HCT116 (cell line): ENCODE measurements around the gene PSME1. TPM values are rescaled to one million over a fixed set of nuclear protein-coding genes. Genes with fewer than 3 reads are reported as not detected.

Experiments
- ATAC-seq: fragments of 200-7000 bp; cut with Tn5 transposase; 2 replicates; pipeline ENCODE4 v1.9.1; 2020; ENCODE audit warnings: mild to moderate bottlenecking, moderate library complexity
- BruUV-seq: library from RNA; stranded (reverse); fragments of 400-500 nt; replicated peaks from 2 replicates; lab custom pipeline; 2021; lab: Mats Ljungman, UMichigan
- CTCF ChIA-PET: fragments of 300-600 bp; sonication (Branson Sonifier 250); formaldehyde crosslinking; loops from one replicate; lab custom pipeline; 2021; ENCODE audit warnings: antibody characterized with exemption; lab: Charles Lee
- POLR2A ChIA-PET: fragments of 300-600, 350-600 bp; sonication (Branson Sonifier 250); formaldehyde crosslinking; loops from one replicate; lab custom pipeline; 2021; ENCODE audit warnings: antibody characterized with exemption; lab: Charles Lee
- RAD21 ChIA-PET, 2 experiments: fragments of 300-600 bp; sonication (Branson Sonifier 250); formaldehyde crosslinking; loops; one replicate each; lab custom pipeline; 2023; ENCODE audit warnings: low total read pairs in 2 of 2; ENCODE audit not compliant: uncharacterized antibody in 2 of 2, unreplicated experiment in 2 of 2, low non-redundant PET in 1 of 2; lab: Charles Lee
- DNase-seq: peaks from one replicate; pipeline ENCODE4 v3.0.0-alpha.2; 2010; ENCODE audit warnings: low read depth, low spot score
- H2AFZ ChIP-seq: fragments of 200-600 bp; shearing (Covaris generic), sonication (generic); 2 replicates; pipeline ENCODE4 v1.6.1; 2017; ENCODE audit warnings: low read depth, mixed run types, mixed read lengths, antibody characterized with exemption, low read length; ENCODE audit not compliant: poor library complexity, severe bottlenecking
- H3K27ac ChIP-seq: 2 replicates; pipeline ENCODE4 v1.5.1; 2012; ENCODE audit warnings: low read depth, low read length
- H3K27me3 ChIP-seq: fragments of 200-600 bp; sonication (generic); 2 replicates; pipeline ENCODE4 v1.6.1; 2016; ENCODE audit warnings: mixed run types, low read length, mixed read lengths; ENCODE audit not compliant: insufficient read depth
- H3K36me3 ChIP-seq, 2 experiments: fragments of 200-500 bp in 1 of 2; fragments of 200-600 bp in 1 of 2; sonication (Bioruptor generic) in 1 of 2; sonication (generic) in 1 of 2; 2 replicates each; pipeline versions ENCODE4 v1.5.1 to v1.6.1; 2014 to 2016; ENCODE audit warnings: low read length in 2 of 2, inconsistent platforms in 1 of 2, mixed read lengths in 1 of 2, mixed run types in 1 of 2; ENCODE audit not compliant: insufficient read depth in 2 of 2, control insufficient read depth in 1 of 2
- H3K4me1 ChIP-seq, 2 experiments: fragments of 200-600 bp in 1 of 2; sonication (generic) in 1 of 2; 2 replicates each; pipeline versions ENCODE4 v1.5.1 to v1.6.1; 2012 to 2017; ENCODE audit warnings: low read length in 2 of 2, inconsistent platforms in 1 of 2, mild to moderate bottlenecking in 1 of 2, mixed read lengths in 1 of 2, mixed run types in 1 of 2, moderate library complexity in 1 of 2; ENCODE audit not compliant: insufficient read depth in 2 of 2, control insufficient read depth in 1 of 2
- H3K4me2 ChIP-seq: fragments of 200-600 bp; sonication (generic); 2 replicates; pipeline ENCODE4 v1.6.1; 2017; ENCODE audit warnings: mixed run types, low read length, mixed read lengths
- H3K4me3 ChIP-seq, 2 experiments: fragments of 200-600 bp in 1 of 2; sonication (generic) in 1 of 2; replicated peaks in 1 of 2; 2 replicates each; pipeline ENCODE4 v1.5.1; 2011 to 2016; ENCODE audit warnings: low read length in 2 of 2, control low read depth in 1 of 2, low read depth in 1 of 2, mild to moderate bottlenecking in 1 of 2, mixed read lengths in 1 of 2, mixed run types in 1 of 2
- H3K79me2 ChIP-seq: fragments of 200-600 bp; sonication (generic); 2 replicates; pipeline ENCODE4 v1.6.1; 2017; ENCODE audit warnings: mild to moderate bottlenecking, mixed run types, low read length, moderate library complexity, mixed read lengths; ENCODE audit not compliant: insufficient read depth
- H3K9ac ChIP-seq: fragments of 200-600 bp; sonication (generic); 2 replicates; pipeline ENCODE4 v1.6.1; 2016; ENCODE audit warnings: low read length, mixed read lengths
- H3K9me2 ChIP-seq: fragments of 200-600 bp; sonication (generic), shearing (Covaris generic); 2 replicates; pipeline ENCODE4 v1.6.1; 2017; ENCODE audit warnings: mixed run types, mild to moderate bottlenecking, moderate library complexity; ENCODE audit not compliant: insufficient read depth
- H3K9me3 ChIP-seq, 2 experiments: fragments of 200-500 bp in 1 of 2; fragments of 200-600 bp in 1 of 2; sonication (Bioruptor generic) in 1 of 2; sonication (generic) in 1 of 2; 2 replicates each; pipeline ENCODE4 v1.6.1; 2014 to 2017; ENCODE audit warnings: low read length in 2 of 2, mixed read lengths in 2 of 2, inconsistent platforms in 1 of 2, low read depth in 1 of 2, mild to moderate bottlenecking in 1 of 2, mixed run types in 1 of 2, moderate library complexity in 1 of 2; ENCODE audit not compliant: control insufficient read depth in 1 of 2, insufficient read depth in 1 of 2
- H4K20me1 ChIP-seq: fragments of 200-600 bp; sonication (generic), shearing (Covaris generic); 2 replicates; pipeline ENCODE4 v1.6.1; 2017; ENCODE audit warnings: mixed run types, mild to moderate bottlenecking, moderate library complexity; ENCODE audit not compliant: insufficient read depth
- CEBPB ChIP-seq: IDR thresholded peaks from 2 replicates; pipeline ENCODE4 v1.6.1; 2012; ENCODE audit warnings: low read depth
- EGR1 ChIP-seq: IDR thresholded peaks from 2 replicates; pipeline ENCODE4 v1.6.1; 2012; ENCODE audit warnings: low read depth
- ELF1 ChIP-seq: IDR thresholded peaks from 2 replicates; pipeline ENCODE4 v1.6.1; 2012; ENCODE audit warnings: low read depth, borderline replicate concordance
- EZH2 ChIP-seq: fragments of 200-600 bp; sonication (generic); IDR thresholded peaks from 2 replicates; pipeline ENCODE4 v1.6.1; 2017; ENCODE audit warnings: antibody characterized with exemption, mixed run types
- POLR2A ChIP-seq: IDR thresholded peaks from 2 replicates; pipeline ENCODE4 v1.7.0; 2011; ENCODE audit warnings: borderline replicate concordance; ENCODE audit not compliant: insufficient read depth, insufficient read length; ENCODE audit errors: extremely low read depth
- POLR2AphosphoS5 ChIP-seq: IDR thresholded peaks from 2 replicates; pipeline ENCODE4 v1.6.1; 2011; ENCODE audit warnings: mild to moderate bottlenecking, low read depth, low read length, moderate library complexity
- SIN3A ChIP-seq: IDR thresholded peaks from 2 replicates; pipeline ENCODE4 v1.6.1; 2012; ENCODE audit warnings: low read depth
- YY1 ChIP-seq: IDR thresholded peaks from 2 replicates; pipeline ENCODE4 v1.6.1; 2011; ENCODE audit warnings: low read length, low read depth, moderate library complexity, mild to moderate bottlenecking; ENCODE audit not compliant: insufficient replicate concordance; ENCODE audit errors: extremely low read depth
- ZFX ChIP-seq: fragments of 450-650 bp; IDR thresholded peaks from 2 replicates; pipeline ENCODE4 v1.6.1; 2017
- ZNF274 ChIP-seq: fragments of 200-500 bp; sonication (Bioruptor generic); IDR thresholded peaks from 2 replicates; pipeline ENCODE4 v1.6.1; 2014; ENCODE audit warnings: mild to moderate bottlenecking, low read depth, low read length, inconsistent platforms
- intact Hi-C: fragments of 100-400 bp; cut with micrococcal nuclease; formaldehyde crosslinking; loops from 2 replicates; pipeline ENCODE4 v1.10.0; 2022
- total RNA-seq: library from RNA; stranded (reverse); gene quantifications from one replicate; pipeline ENCODE4 v1.2.1, GENCODE V29; 2021; ENCODE audit not compliant: unreplicated experiment
- TF ChIP-seq, protein P1 (sequence below): IDR thresholded peaks from 2 replicates; pipeline ENCODE4 v1.6.1; 2012; ENCODE audit warnings: low read depth
- TF ChIP-seq, protein P2 (sequence below): IDR thresholded peaks from 2 replicates; pipeline ENCODE4 v1.6.1; 2012
- TF ChIP-seq, protein P3 (sequence below), 3 experiments: fragments of 200-600 bp in 1 of 3; sonication (generic) in 1 of 3; IDR thresholded peaks in 2 of 3; conservative IDR thresholded peaks in 1 of 3; 2 replicates each; pipeline ENCODE4 v1.5.1; 2012 to 2017; ENCODE audit warnings: low read depth in 2 of 3, low read length in 2 of 3, antibody characterized with exemption in 1 of 3, borderline replicate concordance in 1 of 3, control low read depth in 1 of 3, mild to moderate bottlenecking in 1 of 3, mixed read lengths in 1 of 3, mixed run types in 1 of 3, moderate library complexity in 1 of 3; ENCODE audit not compliant: insufficient read depth in 1 of 3

The PSME1 gene
- total RNA-seq, 1 experiment from 2014 or later = 174 TPM

DNA sequence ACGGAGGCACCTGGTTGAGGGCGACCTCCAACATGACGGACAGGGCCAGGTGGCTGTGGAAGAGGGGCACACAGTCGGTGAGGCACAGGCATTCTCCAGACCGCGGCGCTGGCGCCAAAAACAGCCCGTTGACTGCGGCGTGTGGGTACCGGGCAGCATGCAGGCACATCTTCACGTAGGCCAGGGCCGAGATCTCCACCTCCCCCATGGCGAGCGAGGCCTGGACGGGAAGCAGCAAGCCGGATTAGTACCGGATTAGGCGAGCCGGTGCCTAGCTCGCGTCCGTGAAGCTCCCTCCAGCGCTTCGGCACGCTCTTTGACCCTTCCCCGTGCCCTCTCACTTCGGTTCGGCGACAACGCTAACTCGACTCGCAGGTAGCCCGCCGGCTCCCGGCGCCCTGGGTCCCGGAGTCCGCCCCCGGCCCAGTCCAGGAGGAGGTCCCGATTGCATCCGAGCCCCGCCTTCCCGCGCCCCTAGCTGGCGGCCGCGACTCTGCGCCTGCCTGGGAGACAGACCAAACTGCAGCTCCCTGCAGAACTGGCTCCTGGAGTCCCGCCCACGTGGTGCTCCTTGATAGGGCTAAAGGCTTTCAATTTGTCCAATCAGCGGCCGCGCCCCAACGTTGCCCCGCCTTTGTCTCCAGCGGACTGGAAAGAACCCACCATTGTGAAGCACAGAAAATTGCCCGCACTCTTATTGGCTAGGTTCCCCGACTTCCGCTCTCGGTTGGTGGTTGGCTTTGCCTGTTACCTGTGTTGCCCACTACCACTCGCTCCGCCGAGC, 5.3 kb downstream of the PSME1 start, which contains the start of gene EMC9:
Gene EMC9 (minus strand): TSS at position 495 of the 784 bp plus-strand sequence. CDS start 287 bp downstream, at position 208.
- no peak within 1 kb of the TSS for H2AFZ ChIP-seq
- peak within 1 kb of the TSS; percentile 66 to 87 for H3K4me3 ChIP-seq
- TSS peak; percentile 48 for BruUV-seq
- peak within 1 kb of the TSS; percentile 91 for H3K27ac ChIP-seq
- peaks cover 23 to 28% of the 10 kb centered on the region in 2 experiments for H3K36me3 ChIP-seq
- no peaks in the 10 kb centered on the region for H3K9me2 ChIP-seq
- peaks cover 62% of the 10 kb centered on the region for H3K79me2 ChIP-seq
- no peaks in the 10 kb centered on the region for H3K27me3 ChIP-seq
- no peaks in the 10 kb centered on the region for H4K20me1 ChIP-seq
- intact Hi-C loops = no loop called here
- ChIA-PET CTCF (interaction anchor here (1.0 to 1.6 kb wide), 4 partner anchors 19 to 83 kb away, joined by 4 to 11 read pairs (median 8); partner anchors contain the start of genes DCAF11, IRF9 and NRL), RAD21 (interaction anchor here in 1 of 2 experiments (1.2 kb wide), 1 partner anchor 27 kb away, joined by 10 read pairs; the partner anchor contains the start of genes DCAF11 and NRL), POLR2A (interaction anchor here (0.7 to 2.9 kb wide), 9 partner anchors 10 to 54 kb away, joined by 3 to 36 read pairs (median 4); partner anchors contain the start of genes DCAF11, IPO4, IRF9 and NRL)
- peak within 1 kb of the TSS; percentile 80 for H3K9ac ChIP-seq
- TF ChIP-seq ZFX = peak; percentile 93
- TF ChIP-seq, protein P1, sequence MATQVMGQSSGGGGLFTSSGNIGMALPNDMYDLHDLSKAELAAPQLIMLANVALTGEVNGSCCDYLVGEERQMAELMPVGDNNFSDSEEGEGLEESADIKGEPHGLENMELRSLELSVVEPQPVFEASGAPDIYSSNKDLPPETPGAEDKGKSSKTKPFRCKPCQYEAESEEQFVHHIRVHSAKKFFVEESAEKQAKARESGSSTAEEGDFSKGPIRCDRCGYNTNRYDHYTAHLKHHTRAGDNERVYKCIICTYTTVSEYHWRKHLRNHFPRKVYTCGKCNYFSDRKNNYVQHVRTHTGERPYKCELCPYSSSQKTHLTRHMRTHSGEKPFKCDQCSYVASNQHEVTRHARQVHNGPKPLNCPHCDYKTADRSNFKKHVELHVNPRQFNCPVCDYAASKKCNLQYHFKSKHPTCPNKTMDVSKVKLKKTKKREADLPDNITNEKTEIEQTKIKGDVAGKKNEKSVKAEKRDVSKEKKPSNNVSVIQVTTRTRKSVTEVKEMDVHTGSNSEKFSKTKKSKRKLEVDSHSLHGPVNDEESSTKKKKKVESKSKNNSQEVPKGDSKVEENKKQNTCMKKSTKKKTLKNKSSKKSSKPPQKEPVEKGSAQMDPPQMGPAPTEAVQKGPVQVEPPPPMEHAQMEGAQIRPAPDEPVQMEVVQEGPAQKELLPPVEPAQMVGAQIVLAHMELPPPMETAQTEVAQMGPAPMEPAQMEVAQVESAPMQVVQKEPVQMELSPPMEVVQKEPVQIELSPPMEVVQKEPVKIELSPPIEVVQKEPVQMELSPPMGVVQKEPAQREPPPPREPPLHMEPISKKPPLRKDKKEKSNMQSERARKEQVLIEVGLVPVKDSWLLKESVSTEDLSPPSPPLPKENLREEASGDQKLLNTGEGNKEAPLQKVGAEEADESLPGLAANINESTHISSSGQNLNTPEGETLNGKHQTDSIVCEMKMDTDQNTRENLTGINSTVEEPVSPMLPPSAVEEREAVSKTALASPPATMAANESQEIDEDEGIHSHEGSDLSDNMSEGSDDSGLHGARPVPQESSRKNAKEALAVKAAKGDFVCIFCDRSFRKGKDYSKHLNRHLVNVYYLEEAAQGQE = no peak
- TF ChIP-seq SIN3A = no peak
- peak; percentile 96 for TF ChIP-seq POLR2A
- peak; percentile 13 for TF ChIP-seq YY1
- no peak for TF ChIP-seq CEBPB
- TF ChIP-seq, protein P2, sequence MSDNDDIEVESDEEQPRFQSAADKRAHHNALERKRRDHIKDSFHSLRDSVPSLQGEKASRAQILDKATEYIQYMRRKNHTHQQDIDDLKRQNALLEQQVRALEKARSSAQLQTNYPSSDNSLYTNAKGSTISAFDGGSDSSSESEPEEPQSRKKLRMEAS = no peak
- peak; percentile 92 for TF ChIP-seq POLR2AphosphoS5
- no peak for TF ChIP-seq EZH2
- no peak for TF ChIP-seq EGR1
- no peak for TF ChIP-seq ZNF274
- no peak for TF ChIP-seq ELF1
- TF ChIP-seq, protein P3, sequence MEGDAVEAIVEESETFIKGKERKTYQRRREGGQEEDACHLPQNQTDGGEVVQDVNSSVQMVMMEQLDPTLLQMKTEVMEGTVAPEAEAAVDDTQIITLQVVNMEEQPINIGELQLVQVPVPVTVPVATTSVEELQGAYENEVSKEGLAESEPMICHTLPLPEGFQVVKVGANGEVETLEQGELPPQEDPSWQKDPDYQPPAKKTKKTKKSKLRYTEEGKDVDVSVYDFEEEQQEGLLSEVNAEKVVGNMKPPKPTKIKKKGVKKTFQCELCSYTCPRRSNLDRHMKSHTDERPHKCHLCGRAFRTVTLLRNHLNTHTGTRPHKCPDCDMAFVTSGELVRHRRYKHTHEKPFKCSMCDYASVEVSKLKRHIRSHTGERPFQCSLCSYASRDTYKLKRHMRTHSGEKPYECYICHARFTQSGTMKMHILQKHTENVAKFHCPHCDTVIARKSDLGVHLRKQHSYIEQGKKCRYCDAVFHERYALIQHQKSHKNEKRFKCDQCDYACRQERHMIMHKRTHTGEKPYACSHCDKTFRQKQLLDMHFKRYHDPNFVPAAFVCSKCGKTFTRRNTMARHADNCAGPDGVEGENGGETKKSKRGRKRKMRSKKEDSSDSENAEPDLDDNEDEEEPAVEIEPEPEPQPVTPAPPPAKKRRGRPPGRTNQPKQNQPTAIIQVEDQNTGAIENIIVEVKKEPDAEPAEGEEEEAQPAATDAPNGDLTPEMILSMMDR (IDR thresholded peaks at IDR 0.05 in 2 of 3, conservative IDR thresholded peaks at IDR 0.05 in 1 of 3; ENCODE audit: borderline replicate concordance in 1 of 3, insufficient read depth in 1 of 3, low read depth in 2 of 3, low read length in 2 of 3) = peak in 1 of 3 experiments; percentile 62; a peak in 3 of 6 replicates
- ATAC-seq = peak; percentile 88
- H3K9me3 ChIP-seq = no peaks in the 10 kb centered on the region
- H3K4me2 ChIP-seq = peak within 1 kb of the TSS; percentile 91
- peaks cover 26 to 50% of the 10 kb centered on the region in 2 experiments for H3K4me1 ChIP-seq
- peak; percentile 99 for DNase-seq
